ENCODE measurements around the gene TMEM17.

DNA sequence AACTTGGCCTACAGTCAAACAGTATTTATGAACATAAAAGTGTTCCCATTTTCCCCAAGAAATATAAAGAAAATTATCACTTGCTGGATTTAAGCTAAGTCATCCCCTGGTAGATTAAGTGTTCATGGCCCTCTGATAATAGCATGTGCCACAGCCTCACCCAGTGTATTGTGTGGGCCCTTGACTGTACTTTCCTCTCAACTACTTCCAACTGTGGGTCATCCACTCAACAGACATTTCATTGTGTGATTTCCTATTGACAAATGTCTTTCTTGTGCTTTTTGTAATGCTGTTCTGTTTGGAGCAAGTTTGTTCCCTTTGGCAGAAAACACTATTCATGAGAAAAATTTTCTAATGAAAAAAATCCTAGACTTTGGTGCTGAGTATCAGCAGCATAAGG is 48.4 kb upstream of the TMEM17 start:
- TF ChIP-seq, protein P1, sequence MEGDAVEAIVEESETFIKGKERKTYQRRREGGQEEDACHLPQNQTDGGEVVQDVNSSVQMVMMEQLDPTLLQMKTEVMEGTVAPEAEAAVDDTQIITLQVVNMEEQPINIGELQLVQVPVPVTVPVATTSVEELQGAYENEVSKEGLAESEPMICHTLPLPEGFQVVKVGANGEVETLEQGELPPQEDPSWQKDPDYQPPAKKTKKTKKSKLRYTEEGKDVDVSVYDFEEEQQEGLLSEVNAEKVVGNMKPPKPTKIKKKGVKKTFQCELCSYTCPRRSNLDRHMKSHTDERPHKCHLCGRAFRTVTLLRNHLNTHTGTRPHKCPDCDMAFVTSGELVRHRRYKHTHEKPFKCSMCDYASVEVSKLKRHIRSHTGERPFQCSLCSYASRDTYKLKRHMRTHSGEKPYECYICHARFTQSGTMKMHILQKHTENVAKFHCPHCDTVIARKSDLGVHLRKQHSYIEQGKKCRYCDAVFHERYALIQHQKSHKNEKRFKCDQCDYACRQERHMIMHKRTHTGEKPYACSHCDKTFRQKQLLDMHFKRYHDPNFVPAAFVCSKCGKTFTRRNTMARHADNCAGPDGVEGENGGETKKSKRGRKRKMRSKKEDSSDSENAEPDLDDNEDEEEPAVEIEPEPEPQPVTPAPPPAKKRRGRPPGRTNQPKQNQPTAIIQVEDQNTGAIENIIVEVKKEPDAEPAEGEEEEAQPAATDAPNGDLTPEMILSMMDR (IDR thresholded peaks at IDR 0.05 in 2 of 3, conservative IDR thresholded peaks at IDR 0.05 in 1 of 3; ENCODE audit: borderline replicate concordance in 1 of 3, insufficient read depth in 1 of 3, low read depth in 2 of 3, low read length in 2 of 3), result no peak
- no peak for TF ChIP-seq YY1 (IDR thresholded peaks at IDR 0.05; ENCODE audit: extremely low read depth, insufficient replicate concordance, low read depth, low read length)
- TF ChIP-seq RAD21 (IDR thresholded peaks at IDR 0.05; ENCODE audit: low read depth), result no peak
- no peak for TF ChIP-seq EZH2 (IDR thresholded peaks at IDR 0.05)
- no peak for TF ChIP-seq CEBPB (IDR thresholded peaks at IDR 0.05; ENCODE audit: low read depth)
- no peak for TF ChIP-seq CBX3 (IDR thresholded peaks at IDR 0.05; ENCODE audit: low read depth)
- TF ChIP-seq ATF3 (IDR thresholded peaks at IDR 0.05), result no peak
